ENCODE measurements around the gene KRT4.

DNA sequence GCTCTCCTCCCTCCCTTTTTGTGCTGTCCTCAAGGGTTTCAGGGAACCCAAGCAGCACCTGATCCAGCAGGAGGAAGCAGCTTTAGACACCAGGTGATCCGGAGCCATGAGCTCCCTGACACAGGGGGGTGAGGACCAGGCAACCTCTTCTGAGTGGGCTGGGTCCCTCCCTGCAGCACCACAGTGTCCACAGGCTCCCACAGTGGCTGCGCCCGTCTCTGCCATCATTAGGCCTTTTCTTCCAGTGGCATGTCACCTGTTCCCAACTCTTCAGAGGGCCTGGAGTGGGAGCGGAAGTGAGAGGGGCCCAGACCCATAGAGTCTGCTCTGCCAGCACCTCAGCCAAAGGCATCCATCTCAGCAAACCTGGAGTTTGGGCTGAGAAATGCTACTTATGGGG lies 36.4 kb downstream of the KRT4 start:
- no peak for TF ChIP-seq POLR2A (IDR thresholded peaks at IDR 0.05; ENCODE audit: low read length)
- no peak for TF ChIP-seq GATA1 (IDR thresholded peaks at IDR 0.05; ENCODE audit: low read depth, low read length)

Measured in erythroblast (primary cell).